ENCODE data around the gene ZNF536.

Gene ZNF536

DNA sequence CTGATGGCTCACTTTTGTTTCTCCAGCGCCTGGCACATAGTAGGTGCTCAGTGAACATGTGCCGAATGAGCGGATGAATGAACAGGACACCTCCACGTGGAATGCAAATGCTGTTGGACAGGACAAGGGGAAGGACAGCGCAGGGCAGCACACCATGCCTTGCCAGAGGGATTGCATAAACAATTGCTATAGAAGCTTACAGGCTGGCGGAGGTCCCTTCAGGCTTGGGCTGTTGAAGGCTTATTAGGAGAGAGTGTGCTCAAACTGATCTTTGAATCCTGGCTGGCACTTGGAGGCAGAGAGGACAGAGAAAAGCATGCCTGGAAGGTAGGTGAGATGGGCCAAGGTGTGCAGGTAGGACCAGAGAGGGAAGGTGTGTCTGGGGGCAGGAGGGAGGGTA is 35.9 kb upstream of the ZNF536 start:
- Histone ChIP-seq H3K27me3 (ENCODE audit: insufficient read depth, poor library complexity, severe bottlenecking) (no peaks in the 10 kb centered on the region), H3K4me3 (replicated peaks; ENCODE audit: insufficient read depth, low read length) (no peak overlapping the region), H3K27ac (replicated peaks) (no peak overlapping the region)
- TF ChIP-seq, protein P1, sequence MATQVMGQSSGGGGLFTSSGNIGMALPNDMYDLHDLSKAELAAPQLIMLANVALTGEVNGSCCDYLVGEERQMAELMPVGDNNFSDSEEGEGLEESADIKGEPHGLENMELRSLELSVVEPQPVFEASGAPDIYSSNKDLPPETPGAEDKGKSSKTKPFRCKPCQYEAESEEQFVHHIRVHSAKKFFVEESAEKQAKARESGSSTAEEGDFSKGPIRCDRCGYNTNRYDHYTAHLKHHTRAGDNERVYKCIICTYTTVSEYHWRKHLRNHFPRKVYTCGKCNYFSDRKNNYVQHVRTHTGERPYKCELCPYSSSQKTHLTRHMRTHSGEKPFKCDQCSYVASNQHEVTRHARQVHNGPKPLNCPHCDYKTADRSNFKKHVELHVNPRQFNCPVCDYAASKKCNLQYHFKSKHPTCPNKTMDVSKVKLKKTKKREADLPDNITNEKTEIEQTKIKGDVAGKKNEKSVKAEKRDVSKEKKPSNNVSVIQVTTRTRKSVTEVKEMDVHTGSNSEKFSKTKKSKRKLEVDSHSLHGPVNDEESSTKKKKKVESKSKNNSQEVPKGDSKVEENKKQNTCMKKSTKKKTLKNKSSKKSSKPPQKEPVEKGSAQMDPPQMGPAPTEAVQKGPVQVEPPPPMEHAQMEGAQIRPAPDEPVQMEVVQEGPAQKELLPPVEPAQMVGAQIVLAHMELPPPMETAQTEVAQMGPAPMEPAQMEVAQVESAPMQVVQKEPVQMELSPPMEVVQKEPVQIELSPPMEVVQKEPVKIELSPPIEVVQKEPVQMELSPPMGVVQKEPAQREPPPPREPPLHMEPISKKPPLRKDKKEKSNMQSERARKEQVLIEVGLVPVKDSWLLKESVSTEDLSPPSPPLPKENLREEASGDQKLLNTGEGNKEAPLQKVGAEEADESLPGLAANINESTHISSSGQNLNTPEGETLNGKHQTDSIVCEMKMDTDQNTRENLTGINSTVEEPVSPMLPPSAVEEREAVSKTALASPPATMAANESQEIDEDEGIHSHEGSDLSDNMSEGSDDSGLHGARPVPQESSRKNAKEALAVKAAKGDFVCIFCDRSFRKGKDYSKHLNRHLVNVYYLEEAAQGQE (IDR thresholded peaks at IDR 0.05; ENCODE audit: insufficient replicate concordance, low read depth): no peak
- TF ChIP-seq GABPA (IDR thresholded peaks at IDR 0.05; ENCODE audit: low read depth): no peak
- TF ChIP-seq SPI1 (IDR thresholded peaks at IDR 0.05; ENCODE audit: borderline replicate concordance, low read depth): no peak
- TF ChIP-seq, protein P2, sequence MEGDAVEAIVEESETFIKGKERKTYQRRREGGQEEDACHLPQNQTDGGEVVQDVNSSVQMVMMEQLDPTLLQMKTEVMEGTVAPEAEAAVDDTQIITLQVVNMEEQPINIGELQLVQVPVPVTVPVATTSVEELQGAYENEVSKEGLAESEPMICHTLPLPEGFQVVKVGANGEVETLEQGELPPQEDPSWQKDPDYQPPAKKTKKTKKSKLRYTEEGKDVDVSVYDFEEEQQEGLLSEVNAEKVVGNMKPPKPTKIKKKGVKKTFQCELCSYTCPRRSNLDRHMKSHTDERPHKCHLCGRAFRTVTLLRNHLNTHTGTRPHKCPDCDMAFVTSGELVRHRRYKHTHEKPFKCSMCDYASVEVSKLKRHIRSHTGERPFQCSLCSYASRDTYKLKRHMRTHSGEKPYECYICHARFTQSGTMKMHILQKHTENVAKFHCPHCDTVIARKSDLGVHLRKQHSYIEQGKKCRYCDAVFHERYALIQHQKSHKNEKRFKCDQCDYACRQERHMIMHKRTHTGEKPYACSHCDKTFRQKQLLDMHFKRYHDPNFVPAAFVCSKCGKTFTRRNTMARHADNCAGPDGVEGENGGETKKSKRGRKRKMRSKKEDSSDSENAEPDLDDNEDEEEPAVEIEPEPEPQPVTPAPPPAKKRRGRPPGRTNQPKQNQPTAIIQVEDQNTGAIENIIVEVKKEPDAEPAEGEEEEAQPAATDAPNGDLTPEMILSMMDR (IDR thresholded peaks at IDR 0.05; ENCODE audit: insufficient read depth, low read length): no peak
- no peak for TF ChIP-seq POLR2AphosphoS5 (IDR thresholded peaks at IDR 0.05; ENCODE audit: low read depth)
- DNase-seq (ENCODE audit: low read depth in 1 of 2, low spot score in 1 of 2): no peak

DNA sequence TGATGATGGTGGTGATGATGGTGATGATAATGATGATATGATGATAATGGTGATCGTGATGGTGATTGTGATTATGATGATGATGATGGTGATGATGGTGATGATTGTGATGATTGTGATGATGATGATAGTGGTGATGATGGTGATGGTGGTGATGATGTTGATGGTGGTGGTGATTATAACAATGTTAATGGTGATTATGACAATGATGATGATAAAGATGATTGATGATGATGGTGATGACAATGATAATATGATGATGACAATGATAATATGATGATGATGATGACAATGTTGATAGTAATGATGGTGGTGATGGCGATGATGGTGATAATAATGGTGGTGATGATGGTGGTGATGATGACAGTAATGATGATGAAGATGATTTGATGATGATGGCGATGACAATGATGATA is 34.1 kb upstream of the ZNF536 start:
- TF ChIP-seq POLR2AphosphoS5 (IDR thresholded peaks at IDR 0.05; ENCODE audit: low read depth): no peak
- no peak for TF ChIP-seq GABPA (IDR thresholded peaks at IDR 0.05; ENCODE audit: low read depth)
- TF ChIP-seq, protein P1 (IDR thresholded peaks at IDR 0.05; ENCODE audit: insufficient replicate concordance, low read depth): no peak
- TF ChIP-seq, protein P2 (IDR thresholded peaks at IDR 0.05; ENCODE audit: insufficient read depth, low read length): no peak
- no peak for TF ChIP-seq SPI1 (IDR thresholded peaks at IDR 0.05; ENCODE audit: borderline replicate concordance, low read depth)
- Histone ChIP-seq H3K27me3 (ENCODE audit: insufficient read depth, poor library complexity, severe bottlenecking) (no peaks in the 10 kb centered on the region), H3K4me3 (replicated peaks; ENCODE audit: insufficient read depth, low read length) (no peak overlapping the region), H3K27ac (replicated peaks) (no peak overlapping the region)
- no peak for DNase-seq (ENCODE audit: low read depth in 1 of 2, low spot score in 1 of 2)

DNA sequence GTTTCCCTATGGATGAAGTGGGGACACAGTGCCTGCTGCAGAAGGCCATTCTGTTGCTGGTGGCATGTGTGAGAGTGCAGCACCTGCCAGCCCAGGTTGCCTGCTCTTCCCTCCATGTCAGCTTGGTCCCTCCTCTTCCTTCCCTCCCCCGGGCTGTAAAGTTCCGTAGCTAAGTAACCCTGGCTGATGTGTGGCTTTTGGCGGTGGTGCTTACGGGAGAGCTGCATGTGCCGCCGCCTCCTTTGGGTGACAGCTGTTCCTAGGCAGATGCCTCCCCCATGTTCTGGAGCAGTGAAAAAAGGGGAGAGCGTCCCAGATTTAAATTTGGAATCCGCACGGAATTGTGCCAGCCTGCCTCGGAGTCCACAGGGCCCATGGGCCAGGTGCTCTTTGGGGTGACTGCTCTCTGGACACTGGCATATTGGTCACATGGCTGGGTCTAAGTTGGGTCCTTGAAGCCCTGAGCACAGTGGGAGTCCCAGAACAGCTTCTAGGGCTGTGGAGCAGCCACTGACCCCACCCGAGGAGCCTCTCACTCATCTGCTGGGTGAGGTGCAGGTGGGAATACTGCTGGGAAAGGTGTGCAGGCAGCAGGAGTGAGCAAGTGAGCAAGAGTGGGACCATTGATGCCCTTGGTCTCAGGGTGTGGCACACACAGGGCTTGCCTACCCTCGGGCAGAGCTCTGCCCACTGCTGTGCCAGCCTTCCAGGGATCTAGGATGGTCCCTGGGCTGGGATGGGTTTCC is 33.1 kb upstream of the ZNF536 start:
- TF ChIP-seq POLR2AphosphoS5 (IDR thresholded peaks at IDR 0.05; ENCODE audit: low read depth) (no peak), GABPA (IDR thresholded peaks at IDR 0.05; ENCODE audit: low read depth) (no peak), SPI1 (IDR thresholded peaks at IDR 0.05; ENCODE audit: borderline replicate concordance, low read depth) (no peak)
- TF ChIP-seq, protein P2 (IDR thresholded peaks at IDR 0.05; ENCODE audit: insufficient read depth, low read length): no peak
- TF ChIP-seq, protein P1 (IDR thresholded peaks at IDR 0.05; ENCODE audit: insufficient replicate concordance, low read depth): no peak
- Histone ChIP-seq H3K27me3 (ENCODE audit: insufficient read depth, poor library complexity, severe bottlenecking) (no peaks in the 10 kb centered on the region), H3K4me3 (replicated peaks; ENCODE audit: insufficient read depth, low read length) (no peak overlapping the region), H3K27ac (replicated peaks) (no peak overlapping the region)
- no peak for DNase-seq (ENCODE audit: low read depth in 1 of 2, low spot score in 1 of 2)

Data from HL-60 (cell line).